ENCODE measurements around the gene MPPED1. TPM values are rescaled to one million over a fixed set of nuclear protein-coding genes. Genes with fewer than 3 reads are reported as not detected.

The MPPED1 gene
- total RNA-seq, 1 donor from 2014 or later, result 0.37 TPM

DNA sequence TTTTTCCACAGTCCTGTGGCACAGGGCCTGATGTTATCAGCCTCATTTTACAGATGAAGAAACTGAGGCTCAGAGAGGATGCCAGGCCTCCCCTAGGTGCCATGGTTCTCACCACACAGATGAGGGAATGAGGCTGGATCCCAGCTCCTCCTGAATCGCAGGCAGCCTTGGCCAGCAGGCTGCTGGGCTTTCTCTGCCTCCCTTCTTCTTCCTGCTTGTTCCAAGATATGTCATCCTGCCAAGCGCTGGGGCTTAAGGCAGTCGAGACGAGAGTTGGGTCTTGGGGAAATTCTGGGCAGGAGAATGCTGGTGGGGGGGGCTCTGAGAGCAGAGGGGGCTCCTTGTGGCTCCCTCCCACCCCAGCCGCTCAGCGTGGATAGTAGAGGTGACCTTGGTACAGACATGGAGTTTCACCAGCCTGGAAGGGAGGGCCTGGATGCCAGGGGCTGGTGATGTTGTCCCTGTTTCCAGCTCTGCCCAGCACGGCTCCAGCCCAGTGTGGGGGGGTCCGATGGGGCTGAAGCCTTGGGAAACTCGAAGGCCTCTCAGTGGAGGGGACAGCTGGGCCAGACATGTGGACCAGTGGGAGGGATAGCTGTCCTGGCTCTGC, 16.6 kb upstream of the MPPED1 start:
- Mint-ChIP-seq H3K27ac (ENCODE audit: unreplicated experiment) (no peak overlapping the region), H3K36me3 (ENCODE audit: unreplicated experiment) (no peaks in the 10 kb centered on the region), H3K4me3 (ENCODE audit: unreplicated experiment) (no peak overlapping the region), H3K27me3 (ENCODE audit: unreplicated experiment) (peaks cover 8% of the 10 kb centered on the region), H3K9me3 (ENCODE audit: unreplicated experiment) (peaks cover 5% of the 10 kb centered on the region), H3K4me1 (ENCODE audit: low read depth, unreplicated experiment) (peaks cover 5% of the 10 kb centered on the region)
- DNase-seq, result no peak
- TF ChIP-seq CTCF (IDR thresholded peaks at IDR 0.05; ENCODE audit: partially characterized antibody, unreplicated experiment), result no peak

GRCh38 chr22:43396321-43396933, 15.4 kb upstream of the MPPED1 start:
- no peak for DNase-seq
- H3K4me1 Mint-ChIP-seq (ENCODE audit: low read depth, unreplicated experiment), result peaks cover 5% of the 10 kb centered on the region
- H3K4me3 Mint-ChIP-seq (ENCODE audit: unreplicated experiment), result no peak overlapping the region
- no peak for TF ChIP-seq CTCF (IDR thresholded peaks at IDR 0.05; ENCODE audit: partially characterized antibody, unreplicated experiment)
- no peak overlapping the region for H3K27ac Mint-ChIP-seq (ENCODE audit: unreplicated experiment)
- H3K36me3 Mint-ChIP-seq (ENCODE audit: unreplicated experiment), result no peaks in the 10 kb centered on the region
- peaks cover 5% of the 10 kb centered on the region for H3K9me3 Mint-ChIP-seq (ENCODE audit: unreplicated experiment)
- peaks cover 10% of the 10 kb centered on the region for H3K27me3 Mint-ChIP-seq (ENCODE audit: unreplicated experiment)

DNA sequence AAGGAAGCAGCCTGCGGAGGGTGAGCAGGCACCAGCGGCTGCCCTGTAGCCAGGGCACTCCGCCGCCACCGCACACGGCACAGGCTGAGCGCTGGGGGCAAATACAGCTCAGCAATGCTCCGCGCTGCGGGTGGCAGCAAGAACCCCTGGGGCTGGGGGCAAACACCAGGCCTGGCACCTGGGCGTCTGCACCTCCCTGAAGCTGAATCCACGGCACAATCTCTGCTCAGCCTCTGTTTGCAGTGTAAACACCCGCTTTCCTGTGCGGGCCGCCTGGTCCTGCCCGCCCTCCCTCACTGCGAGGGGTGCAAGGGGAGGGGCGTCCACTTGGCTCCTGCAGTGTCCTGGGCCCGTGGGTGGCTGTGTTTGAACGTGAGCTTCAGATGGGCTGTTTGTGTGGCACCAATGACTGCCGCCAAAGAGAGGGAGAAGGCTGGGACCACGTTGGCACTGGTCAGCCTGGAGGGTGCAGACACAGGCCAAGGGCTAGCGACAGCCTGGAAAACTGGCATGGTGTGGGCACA, 14.8 kb upstream of the MPPED1 start:
- Mint-ChIP-seq H3K4me3 (ENCODE audit: unreplicated experiment) (no peak overlapping the region), H3K27ac (ENCODE audit: unreplicated experiment) (no peak overlapping the region), H3K4me1 (ENCODE audit: low read depth, unreplicated experiment) (peaks cover 5% of the 10 kb centered on the region), H3K36me3 (ENCODE audit: unreplicated experiment) (no peaks in the 10 kb centered on the region), H3K27me3 (ENCODE audit: unreplicated experiment) (peaks cover 11% of the 10 kb centered on the region), H3K9me3 (ENCODE audit: unreplicated experiment) (peaks cover 5% of the 10 kb centered on the region)
- TF ChIP-seq CTCF (IDR thresholded peaks at IDR 0.05; ENCODE audit: partially characterized antibody, unreplicated experiment), result no peak
- no peak for DNase-seq

DNA sequence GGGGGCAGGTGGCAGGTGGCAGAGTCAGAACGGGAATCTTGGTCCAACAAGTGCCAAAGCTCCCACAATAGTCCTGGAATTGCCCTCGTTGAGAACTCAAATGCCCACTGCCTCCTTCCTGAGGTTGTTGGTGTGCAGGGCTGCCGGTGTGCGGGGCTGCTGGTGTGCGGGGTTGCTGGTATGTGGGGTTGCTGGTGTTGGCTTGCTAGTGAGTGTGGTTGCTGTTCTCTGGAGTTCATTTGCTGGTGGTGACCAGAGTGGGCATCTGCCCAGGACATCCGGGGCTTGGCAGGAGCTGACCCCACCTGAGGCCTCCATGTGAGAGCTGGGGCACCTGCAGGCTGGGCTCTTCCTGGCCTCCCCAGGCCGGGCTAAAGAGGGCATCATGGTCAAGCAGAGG, 14.0 kb upstream of the MPPED1 start:
- peaks cover 2% of the 10 kb centered on the region for H3K4me1 Mint-ChIP-seq (ENCODE audit: low read depth, unreplicated experiment)
- no peaks in the 10 kb centered on the region for H3K36me3 Mint-ChIP-seq (ENCODE audit: unreplicated experiment)
- DNase-seq, result no peak
- H3K4me3 Mint-ChIP-seq (ENCODE audit: unreplicated experiment), result no peak overlapping the region
- H3K27me3 Mint-ChIP-seq (ENCODE audit: unreplicated experiment), result peaks cover 11% of the 10 kb centered on the region
- H3K9me3 Mint-ChIP-seq (ENCODE audit: unreplicated experiment), result peaks cover 8% of the 10 kb centered on the region
- TF ChIP-seq CTCF (IDR thresholded peaks at IDR 0.05; ENCODE audit: partially characterized antibody, unreplicated experiment), result no peak
- no peak overlapping the region for H3K27ac Mint-ChIP-seq (ENCODE audit: unreplicated experiment)

- TF ChIP-seq CTCF (IDR thresholded peaks at IDR 0.05; ENCODE audit: partially characterized antibody, unreplicated experiment), result no peak
- H3K4me1 Mint-ChIP-seq (ENCODE audit: low read depth, unreplicated experiment), result no peaks in the 10 kb centered on the region
- H3K9me3 Mint-ChIP-seq (ENCODE audit: unreplicated experiment), result peaks cover 8% of the 10 kb centered on the region
- peaks cover 11% of the 10 kb centered on the region for H3K27me3 Mint-ChIP-seq (ENCODE audit: unreplicated experiment)
- H3K27ac Mint-ChIP-seq (ENCODE audit: unreplicated experiment), result no peak overlapping the region
- no peak overlapping the region for H3K4me3 Mint-ChIP-seq (ENCODE audit: unreplicated experiment)
- H3K36me3 Mint-ChIP-seq (ENCODE audit: unreplicated experiment), result no peaks in the 10 kb centered on the region
- no peak for DNase-seq
Measured at GRCh38 chr22:43398246-43398645, 13.6 kb upstream of the MPPED1 start.
